Measurements from ENCODE around the gene P2RX3. TPM values are rescaled to one million over a fixed set of nuclear protein-coding genes. Genes with fewer than 3 reads are reported as not detected.

The P2RX3 gene
- total RNA-seq, 2 donors from 2014 or later = not detected

GRCh38 chr11:57403802-57404147, 65.6 kb downstream of the P2RX3 start:
- Mint-ChIP-seq H3K36me3 (ENCODE audit: low read depth) (peaks cover 4% of the 10 kb centered on the region), H3K9me3 (no peaks in the 10 kb centered on the region), H3K27ac (no peak overlapping the region), H3K4me1 (peaks cover 7% of the 10 kb centered on the region), H3K4me3 (no peak overlapping the region), H3K27me3 (ENCODE audit: insufficient read depth) (no peaks in the 10 kb centered on the region)
- no peaks in the 10 kb centered on the region for H3K36me3 ChIP-seq (ENCODE audit: control insufficient read depth, insufficient read depth, low read length)
- no peaks in the 10 kb centered on the region for H3K9me3 ChIP-seq (ENCODE audit: control insufficient read depth, low read length)
- TF ChIP-seq CTCF (conservative IDR thresholded peaks at IDR 0.05) = no peak
- H3K4me1 ChIP-seq (ENCODE audit: control insufficient read depth, insufficient read depth, low read length) = no peaks in the 10 kb centered on the region
- no peak overlapping the region for H3K4me3 ChIP-seq (ENCODE audit: low read length)
- H3K27me3 ChIP-seq (ENCODE audit: control insufficient read depth, insufficient read depth, low read length, poor library complexity, severe bottlenecking) = peaks cover 10% of the 10 kb centered on the region
- no peak for DNase-seq
- WGBS, 2 experiments (ENCODE audit: insufficient coverage in 1 of 2, insufficient read length in 1 of 2) = 88% methylated on average over 2 of the region's 2 CpGs; no CpG with 5 or more reads in 1 of the 2 experiments
- no peak overlapping the region for H3K9ac ChIP-seq (ENCODE audit: extremely low read depth, low read length, poor library complexity, severe bottlenecking)
- H3K27ac ChIP-seq (ENCODE audit: low read depth, low read length) = no peak overlapping the region

DNA sequence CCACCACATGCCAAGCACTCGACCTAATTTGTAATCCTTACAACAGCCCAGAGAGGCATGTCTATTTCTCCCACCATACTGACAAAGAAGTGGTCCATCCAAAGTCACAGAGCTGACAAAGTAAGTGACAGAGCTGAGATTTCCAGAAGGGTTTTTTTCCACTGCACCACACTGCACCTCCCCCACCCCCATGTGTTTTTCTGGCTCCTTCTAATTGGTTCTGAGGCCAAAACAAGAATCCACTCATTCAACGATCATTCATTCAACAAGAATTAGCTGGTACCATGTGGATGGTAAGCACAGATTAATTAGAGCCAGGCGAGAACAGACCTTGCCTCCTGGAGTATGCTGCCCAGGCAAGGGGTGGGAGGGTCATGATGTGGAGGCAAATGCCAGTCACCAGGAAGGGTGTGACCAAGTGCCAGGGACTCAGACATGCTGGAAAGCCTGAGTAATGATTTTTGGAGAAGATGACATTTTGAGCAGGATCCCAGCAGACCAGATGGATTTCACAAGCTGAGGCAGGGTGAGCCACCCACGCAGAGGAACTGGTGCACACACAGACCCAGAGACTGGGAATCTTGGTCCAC, 67.2 kb downstream of the P2RX3 start:
- Mint-ChIP-seq H3K9me3 (no peaks in the 10 kb centered on the region), H3K36me3 (ENCODE audit: low read depth) (peaks cover 12% of the 10 kb centered on the region), H3K4me1 (peaks cover 7% of the 10 kb centered on the region), H3K27ac (no peak overlapping the region), H3K27me3 (ENCODE audit: insufficient read depth) (no peaks in the 10 kb centered on the region), H3K4me3 (no peak overlapping the region)
- no peaks in the 10 kb centered on the region for H3K27me3 ChIP-seq (ENCODE audit: control insufficient read depth, insufficient read depth, low read length, poor library complexity, severe bottlenecking)
- H3K27ac ChIP-seq (ENCODE audit: low read depth, low read length) = no peak overlapping the region
- H3K9me3 ChIP-seq (ENCODE audit: control insufficient read depth, low read length) = no peaks in the 10 kb centered on the region
- whole genome bisulfite sequencing, 2 experiments (ENCODE audit: insufficient coverage in 1 of 2, insufficient read length in 1 of 2) = 89 to 92% methylated on average over 2 to 4 of the region's 4 CpGs
- H3K36me3 ChIP-seq (ENCODE audit: control insufficient read depth, insufficient read depth, low read length) = no peaks in the 10 kb centered on the region
- no peak overlapping the region for H3K9ac ChIP-seq (ENCODE audit: extremely low read depth, low read length, poor library complexity, severe bottlenecking)
- H3K4me1 ChIP-seq (ENCODE audit: control insufficient read depth, insufficient read depth, low read length) = no peaks in the 10 kb centered on the region
- TF ChIP-seq CTCF (conservative IDR thresholded peaks at IDR 0.05) = no peak
- no peak for DNase-seq
- no peak overlapping the region for H3K4me3 ChIP-seq (ENCODE audit: low read length)

GRCh38 chr11:57406337-57406904, 68.3 kb downstream of the P2RX3 start:
- Mint-ChIP-seq H3K9me3 (peaks cover 4% of the 10 kb centered on the region), H3K27ac (no peak overlapping the region), H3K4me1 (peaks cover 7% of the 10 kb centered on the region), H3K27me3 (ENCODE audit: insufficient read depth) (no peaks in the 10 kb centered on the region), H3K4me3 (no peak overlapping the region), H3K36me3 (ENCODE audit: low read depth) (peaks cover 18% of the 10 kb centered on the region)
- H3K27me3 ChIP-seq (ENCODE audit: control insufficient read depth, insufficient read depth, low read length, poor library complexity, severe bottlenecking) = no peaks in the 10 kb centered on the region
- 85 to 96% methylated on average over 3 to 4 of the region's 4 CpGs for WGBS, 2 experiments (ENCODE audit: insufficient coverage in 1 of 2, insufficient read length in 1 of 2)
- TF ChIP-seq CTCF (conservative IDR thresholded peaks at IDR 0.05) = no peak
- no peaks in the 10 kb centered on the region for H3K9me3 ChIP-seq (ENCODE audit: control insufficient read depth, low read length)
- H3K9ac ChIP-seq (ENCODE audit: extremely low read depth, low read length, poor library complexity, severe bottlenecking) = no peak overlapping the region
- no peak overlapping the region for H3K4me3 ChIP-seq (ENCODE audit: low read length)
- no peaks in the 10 kb centered on the region for H3K4me1 ChIP-seq (ENCODE audit: control insufficient read depth, insufficient read depth, low read length)
- no peak overlapping the region for H3K27ac ChIP-seq (ENCODE audit: low read depth, low read length)
- H3K36me3 ChIP-seq (ENCODE audit: control insufficient read depth, insufficient read depth, low read length) = no peaks in the 10 kb centered on the region
- DNase-seq = no peak

Data from endodermal cell (in vitro differentiated cells).